PC-9 (cell line): ENCODE results near the gene BCAR3. TPM values are rescaled to one million over a fixed set of nuclear protein-coding genes. Genes with fewer than 3 reads are reported as not detected.

Experiments used
- BruUV-seq: library from RNA; stranded (reverse); fragments of 400-500 nt; replicated peaks from 2 replicates; lab custom pipeline; 2021; lab: Mats Ljungman, UMichigan
- CTCF ChIA-PET: fragments of 300-600 bp; sonication (Branson Sonifier 250); formaldehyde crosslinking; loops from one replicate; lab custom pipeline; 2022; ENCODE audit warnings: antibody characterized with exemption; lab: Charles Lee
- POLR2A ChIA-PET: fragments of 300-600 bp; sonication (Branson Sonifier 250); formaldehyde crosslinking; loops from one replicate; lab custom pipeline; 2022; ENCODE audit warnings: antibody characterized with exemption; ENCODE audit not compliant: unreplicated experiment; lab: Charles Lee
- DNase-seq, 2 experiments: peaks; one replicate each; pipeline versions ENCODE4 v3.0.0 to v3.0.0-alpha.2; 2015 to 2022; ENCODE audit warnings: mixed read lengths in 1 of 2
- H2AFZ ChIP-seq: fragments of 200-600 bp; sonication (generic); 2 replicates; pipeline ENCODE4 v1.8.1; 2017; ENCODE audit warnings: antibody characterized with exemption
- H3F3A ChIP-seq: fragments of 200-600 bp; sonication (generic); 2 replicates; pipeline ENCODE4 v1.8.1; 2017; ENCODE audit warnings: antibody characterized with exemption, mild to moderate bottlenecking, low read depth; ENCODE audit not compliant: insufficient read depth
- H3K27ac ChIP-seq: fragments of 200-600 bp; sonication (generic); 2 replicates; pipeline ENCODE4 v1.6.1; 2016; ENCODE audit warnings: mixed run types
- H3K27me3 ChIP-seq: fragments of 200-600 bp; sonication (generic); 2 replicates; pipeline ENCODE4 v1.6.1; 2016; ENCODE audit warnings: low read depth, mixed run types; ENCODE audit not compliant: insufficient read depth
- H3K36me3 ChIP-seq: fragments of 200-600 bp; sonication (generic); 2 replicates; pipeline ENCODE4 v1.6.1; 2016; ENCODE audit warnings: low read depth, mixed run types
- H3K4me1 ChIP-seq: fragments of 200-600 bp; sonication (generic); replicated peaks from 2 replicates; pipeline ENCODE4 v1.6.1; 2016; ENCODE audit warnings: mixed run types; ENCODE audit not compliant: insufficient read depth
- H3K4me2 ChIP-seq: fragments of 200-600 bp; sonication (generic); 2 replicates; pipeline ENCODE4 v1.6.1; 2017; ENCODE audit warnings: mixed run types
- H3K4me3 ChIP-seq: fragments of 200-600 bp; sonication (generic); 2 replicates; pipeline ENCODE4 v1.6.1; 2016; ENCODE audit warnings: mixed run types
- H3K79me2 ChIP-seq: fragments of 200-600 bp; sonication (generic); 2 replicates; pipeline ENCODE4 v1.6.1; 2017; ENCODE audit warnings: low read depth, mixed run types
- H3K9me2 ChIP-seq: fragments of 200-600 bp; sonication (generic); 2 replicates; pipeline ENCODE4 v1.8.1; 2017; ENCODE audit warnings: mild to moderate bottlenecking; ENCODE audit not compliant: insufficient read depth
- H3K9me3 ChIP-seq: fragments of 200-600 bp; sonication (generic); 2 replicates; pipeline ENCODE4 v1.8.1; 2016; ENCODE audit warnings: low read depth; ENCODE audit not compliant: insufficient read depth
- H4K20me1 ChIP-seq: fragments of 200-600 bp; sonication (generic); 2 replicates; pipeline ENCODE4 v1.8.1; 2017; ENCODE audit not compliant: insufficient read depth
- EZH2 ChIP-seq: fragments of 200-600 bp; sonication (generic); IDR thresholded peaks from 2 replicates; pipeline ENCODE4 v1.8.0; 2017; ENCODE audit warnings: antibody characterized with exemption, low read depth
- intact Hi-C: fragments of 100-400 bp; cut with micrococcal nuclease; formaldehyde crosslinking; loops from one replicate; pipeline ENCODE4 v1.10.0; 2022; ENCODE audit not compliant: unreplicated experiment
- total RNA-seq: library from RNA; stranded (reverse); gene quantifications from 2 replicates; pipeline ENCODE4 v1.2.3, GENCODE V29; 2021
- TF ChIP-seq, protein P1 (sequence below): fragments of 200-600 bp; sonication (generic); conservative IDR thresholded peaks from 2 replicates; pipeline ENCODE4 v1.6.1; 2017; ENCODE audit warnings: mixed run types, antibody characterized with exemption, mild to moderate bottlenecking, moderate library complexity

Gene BCAR3
- total RNA-seq, 1 experiment from 2014 or later: 70.0 TPM

DNA sequence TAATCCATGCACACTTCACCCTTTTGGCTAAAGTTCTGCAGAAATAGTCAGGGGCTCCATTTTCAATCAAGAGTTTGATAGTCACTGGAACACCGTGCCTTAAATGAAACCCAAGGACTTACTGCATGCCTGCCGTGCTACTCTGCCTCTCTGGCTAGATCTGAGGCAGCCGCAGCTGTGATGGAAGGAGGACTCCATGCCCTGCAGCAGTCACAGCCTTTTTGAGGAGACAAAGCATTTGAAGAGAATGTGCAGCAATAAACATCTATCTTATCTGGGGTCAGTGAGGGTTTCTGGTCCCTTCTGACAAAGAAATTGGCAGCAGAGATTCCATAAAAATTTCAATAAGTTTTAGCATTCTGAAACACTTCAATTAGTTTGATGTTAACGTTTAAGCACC, 78.0 kb downstream of the BCAR3 start:
- H2AFZ ChIP-seq: no peak overlapping the region
- no peak overlapping the region for H3K27ac ChIP-seq
- H3K79me2 ChIP-seq: peaks cover 100% of the 10 kb centered on the region
- peaks cover 67% of the 10 kb centered on the region for H3K36me3 ChIP-seq
- H3K9me3 ChIP-seq: no peaks in the 10 kb centered on the region
- H3F3A ChIP-seq: peaks cover 94% of the 10 kb centered on the region
- ChIA-PET CTCF (no interaction called here), POLR2A (no interaction called here)
- DNase-seq: no peak
- H3K9me2 ChIP-seq: no peaks in the 10 kb centered on the region
- H4K20me1 ChIP-seq: peaks cover 100% of the 10 kb centered on the region
- H3K27me3 ChIP-seq: no peaks in the 10 kb centered on the region
- no peak overlapping the region for H3K4me3 ChIP-seq
- H3K4me1 ChIP-seq: peaks cover 36% of the 10 kb centered on the region
- TF ChIP-seq, protein P1, sequence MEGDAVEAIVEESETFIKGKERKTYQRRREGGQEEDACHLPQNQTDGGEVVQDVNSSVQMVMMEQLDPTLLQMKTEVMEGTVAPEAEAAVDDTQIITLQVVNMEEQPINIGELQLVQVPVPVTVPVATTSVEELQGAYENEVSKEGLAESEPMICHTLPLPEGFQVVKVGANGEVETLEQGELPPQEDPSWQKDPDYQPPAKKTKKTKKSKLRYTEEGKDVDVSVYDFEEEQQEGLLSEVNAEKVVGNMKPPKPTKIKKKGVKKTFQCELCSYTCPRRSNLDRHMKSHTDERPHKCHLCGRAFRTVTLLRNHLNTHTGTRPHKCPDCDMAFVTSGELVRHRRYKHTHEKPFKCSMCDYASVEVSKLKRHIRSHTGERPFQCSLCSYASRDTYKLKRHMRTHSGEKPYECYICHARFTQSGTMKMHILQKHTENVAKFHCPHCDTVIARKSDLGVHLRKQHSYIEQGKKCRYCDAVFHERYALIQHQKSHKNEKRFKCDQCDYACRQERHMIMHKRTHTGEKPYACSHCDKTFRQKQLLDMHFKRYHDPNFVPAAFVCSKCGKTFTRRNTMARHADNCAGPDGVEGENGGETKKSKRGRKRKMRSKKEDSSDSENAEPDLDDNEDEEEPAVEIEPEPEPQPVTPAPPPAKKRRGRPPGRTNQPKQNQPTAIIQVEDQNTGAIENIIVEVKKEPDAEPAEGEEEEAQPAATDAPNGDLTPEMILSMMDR: no peak
- TF ChIP-seq EZH2: no peak
- BruUV-seq: no TSS peak
- intact Hi-C loops: no loop called here
- H3K4me2 ChIP-seq: no peak overlapping the region

DNA sequence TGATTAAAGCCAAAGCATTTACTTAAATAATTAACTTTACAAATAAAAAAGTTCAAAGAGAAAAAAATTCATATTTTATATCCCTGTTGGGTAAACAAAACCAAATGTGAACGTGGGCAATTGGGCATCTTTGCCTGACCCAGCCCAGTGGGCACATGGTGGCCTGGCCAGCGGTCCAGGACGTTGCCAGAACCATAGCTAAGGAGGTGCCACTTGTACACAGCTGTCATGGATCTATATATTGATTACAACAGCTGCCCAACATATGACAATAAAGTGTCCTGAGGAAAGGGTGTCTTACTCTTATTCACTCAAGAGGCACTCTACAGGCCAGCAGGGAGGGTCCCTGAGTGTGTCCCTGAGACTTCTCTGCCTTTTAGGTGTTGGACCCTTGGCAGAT, 78.5 kb downstream of the BCAR3 start:
- Histone ChIP-seq H3F3A (peaks cover 92% of the 10 kb centered on the region), H3K9me3 (no peaks in the 10 kb centered on the region), H3K4me2 (no peak overlapping the region), H3K36me3 (peaks cover 70% of the 10 kb centered on the region), H3K27me3 (no peaks in the 10 kb centered on the region), H3K9me2 (no peaks in the 10 kb centered on the region), H2AFZ (no peak overlapping the region), H3K79me2 (peaks cover 100% of the 10 kb centered on the region), H3K4me3 (no peak overlapping the region), H3K27ac (no peak overlapping the region), H3K4me1 (peaks cover 31% of the 10 kb centered on the region), H4K20me1 (peaks cover 100% of the 10 kb centered on the region)
- no peak for DNase-seq
- CTCF ChIA-PET: no interaction called here
- BruUV-seq: no TSS peak
- TF ChIP-seq, protein P1: no peak
- TF ChIP-seq EZH2: no peak
- intact Hi-C loops: no loop called here
- POLR2A ChIA-PET: no interaction called here

DNA sequence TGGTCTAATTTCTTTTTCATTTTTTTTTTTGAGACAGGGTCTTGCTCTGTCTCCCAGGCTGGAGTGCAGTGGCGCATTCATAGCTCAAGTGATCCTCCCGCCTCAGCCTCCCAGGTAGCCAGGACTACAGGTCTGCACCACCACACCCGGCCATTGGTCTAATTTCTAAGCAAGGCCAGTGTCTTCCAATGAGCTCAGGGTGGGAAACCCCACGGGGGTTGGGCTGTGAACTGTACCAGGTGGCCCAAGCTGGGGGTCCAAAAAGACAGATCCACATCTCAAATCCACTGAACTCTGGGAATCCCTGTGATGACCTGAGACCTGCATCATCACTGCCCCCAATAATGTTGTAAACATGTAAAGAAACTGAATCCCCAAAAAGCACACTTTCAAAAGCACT, 79.5 kb downstream of the BCAR3 start:
- TF ChIP-seq, protein P1: no peak
- TF ChIP-seq EZH2: no peak
- peaks cover 95% of the 10 kb centered on the region for H3F3A ChIP-seq
- no peak for DNase-seq
- H4K20me1 ChIP-seq: peaks cover 100% of the 10 kb centered on the region
- no TSS peak for BruUV-seq
- no peak overlapping the region for H3K27ac ChIP-seq
- intact Hi-C loops: no loop called here
- H2AFZ ChIP-seq: no peak overlapping the region
- H3K36me3 ChIP-seq: peaks cover 68% of the 10 kb centered on the region
- peaks cover 100% of the 10 kb centered on the region for H3K79me2 ChIP-seq
- H3K9me3 ChIP-seq: no peaks in the 10 kb centered on the region
- ChIA-PET CTCF (no interaction called here), POLR2A (no interaction called here)
- H3K27me3 ChIP-seq: no peaks in the 10 kb centered on the region
- no peak overlapping the region for H3K4me2 ChIP-seq
- H3K9me2 ChIP-seq: no peaks in the 10 kb centered on the region
- H3K4me3 ChIP-seq: no peak overlapping the region
- H3K4me1 ChIP-seq: peaks cover 21% of the 10 kb centered on the region
